ACC112 (cell line): ENCODE results near the gene DAZL.

Source experiments
- H2AFZ ChIP-seq: fragments of 200-600 bp; sonication (generic); one replicate; pipeline ENCODE4 v1.6.0; 2017; ENCODE audit warnings: antibody characterized with exemption, low read length; ENCODE audit not compliant: unreplicated experiment
- H3K27ac ChIP-seq: fragments of 200-600 bp; sonication (generic); 2 replicates; pipeline ENCODE4 v1.5.1; 2014; ENCODE audit warnings: low read depth, mild to moderate bottlenecking, antibody characterized with exemption, low read length, moderate library complexity
- H3K27me3 ChIP-seq: fragments of 200-600 bp; sonication (generic); 2 replicates; pipeline ENCODE4 v1.6.1; 2014; ENCODE audit warnings: mild to moderate bottlenecking, antibody characterized with exemption, low read length, moderate library complexity, mixed read lengths; ENCODE audit not compliant: insufficient read depth
- H3K36me3 ChIP-seq: fragments of 200-600 bp; sonication (generic); 2 replicates; pipeline ENCODE4 v1.6.1; 2016; ENCODE audit warnings: mild to moderate bottlenecking, antibody characterized with exemption, low read length, moderate library complexity, mixed read lengths; ENCODE audit not compliant: insufficient read depth
- H3K4me1 ChIP-seq: fragments of 200-600 bp; sonication (generic); one replicate; pipeline ENCODE4 v1.6.1; 2016; ENCODE audit warnings: low read length, mixed read lengths; ENCODE audit not compliant: insufficient read depth, unreplicated experiment, control insufficient read depth
- H3K4me3 ChIP-seq: fragments of 200-600 bp; sonication (generic); 2 replicates; pipeline ENCODE4 v1.5.1; 2014; ENCODE audit warnings: mild to moderate bottlenecking, low read depth, low read length
- H3K79me2 ChIP-seq: fragments of 200-600 bp; sonication (generic); one replicate; pipeline ENCODE4 v1.6.0; 2016; ENCODE audit warnings: low read length; ENCODE audit not compliant: control insufficient read depth, unreplicated experiment, insufficient read depth

Gene DAZL

GRCh38 chr3:16568115-16568514 is 37.1 kb downstream of the DAZL start:
- Histone ChIP-seq H3K27me3 (no peaks in the 10 kb centered on the region), H3K4me3 (no peak overlapping the region), H3K79me2 (no peaks in the 10 kb centered on the region), H3K27ac (no peak overlapping the region), H3K36me3 (no peaks in the 10 kb centered on the region), H2AFZ (no peak overlapping the region), H3K4me1 (no peaks in the 10 kb centered on the region)

- Histone ChIP-seq H3K4me3 (no peak overlapping the region), H3K27ac (no peak overlapping the region), H3K27me3 (no peaks in the 10 kb centered on the region), H3K79me2 (no peaks in the 10 kb centered on the region), H2AFZ (no peak overlapping the region), H3K4me1 (no peaks in the 10 kb centered on the region), H3K36me3 (no peaks in the 10 kb centered on the region)
These were observed 45.4 kb downstream of the DAZL start for GRCh38 chr3:16559653-16560365.

DNA sequence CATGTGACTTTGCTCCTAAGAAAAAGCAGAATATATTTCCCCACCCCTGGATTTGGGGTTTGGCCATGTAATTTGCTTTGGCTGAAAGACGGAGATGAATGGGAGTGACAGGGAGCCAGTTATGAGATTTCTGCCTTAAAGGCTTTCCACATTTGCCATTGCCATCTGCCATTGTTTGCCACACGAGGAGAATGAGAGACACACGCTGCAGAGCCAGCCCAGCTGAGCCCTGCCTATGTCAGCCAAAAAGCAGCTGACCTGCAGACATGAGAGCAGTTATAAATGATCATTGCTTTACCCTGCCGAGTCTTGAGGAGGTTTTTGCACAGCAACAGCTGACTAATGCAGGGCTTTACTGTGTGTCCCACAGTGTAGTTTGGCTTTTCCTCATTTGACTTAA is 51.1 kb downstream of the DAZL start:
- Histone ChIP-seq H3K4me1 (no peaks in the 10 kb centered on the region), H3K27ac (no peak overlapping the region), H2AFZ (no peak overlapping the region), H3K4me3 (no peak overlapping the region), H3K79me2 (no peaks in the 10 kb centered on the region), H3K27me3 (no peaks in the 10 kb centered on the region), H3K36me3 (no peaks in the 10 kb centered on the region)

DNA sequence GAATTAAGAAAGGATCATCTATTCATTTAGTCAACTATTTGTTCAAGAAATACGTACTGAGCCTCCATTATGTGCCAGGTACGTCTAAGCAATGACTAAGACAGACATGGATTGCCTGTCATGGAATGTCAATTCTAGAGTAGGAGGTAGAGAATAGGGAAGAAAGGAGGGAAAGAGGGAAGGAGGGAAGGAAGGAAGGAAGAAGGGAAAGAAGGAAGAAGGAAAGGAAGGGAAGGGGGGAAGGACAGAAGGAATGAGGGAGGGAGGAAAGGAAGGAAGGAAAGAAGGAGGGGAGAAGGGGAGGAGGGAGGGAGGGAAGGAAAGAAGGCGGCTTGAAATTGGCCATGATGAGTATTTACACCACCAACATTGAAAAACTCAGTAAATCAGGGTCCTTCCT is 52.5 kb downstream of the DAZL start:
- no peak overlapping the region for H2AFZ ChIP-seq
- no peaks in the 10 kb centered on the region for H3K4me1 ChIP-seq
- H3K36me3 ChIP-seq, result no peaks in the 10 kb centered on the region
- no peaks in the 10 kb centered on the region for H3K27me3 ChIP-seq
- no peak overlapping the region for H3K27ac ChIP-seq
- H3K79me2 ChIP-seq, result no peaks in the 10 kb centered on the region
- no peak overlapping the region for H3K4me3 ChIP-seq

DNA sequence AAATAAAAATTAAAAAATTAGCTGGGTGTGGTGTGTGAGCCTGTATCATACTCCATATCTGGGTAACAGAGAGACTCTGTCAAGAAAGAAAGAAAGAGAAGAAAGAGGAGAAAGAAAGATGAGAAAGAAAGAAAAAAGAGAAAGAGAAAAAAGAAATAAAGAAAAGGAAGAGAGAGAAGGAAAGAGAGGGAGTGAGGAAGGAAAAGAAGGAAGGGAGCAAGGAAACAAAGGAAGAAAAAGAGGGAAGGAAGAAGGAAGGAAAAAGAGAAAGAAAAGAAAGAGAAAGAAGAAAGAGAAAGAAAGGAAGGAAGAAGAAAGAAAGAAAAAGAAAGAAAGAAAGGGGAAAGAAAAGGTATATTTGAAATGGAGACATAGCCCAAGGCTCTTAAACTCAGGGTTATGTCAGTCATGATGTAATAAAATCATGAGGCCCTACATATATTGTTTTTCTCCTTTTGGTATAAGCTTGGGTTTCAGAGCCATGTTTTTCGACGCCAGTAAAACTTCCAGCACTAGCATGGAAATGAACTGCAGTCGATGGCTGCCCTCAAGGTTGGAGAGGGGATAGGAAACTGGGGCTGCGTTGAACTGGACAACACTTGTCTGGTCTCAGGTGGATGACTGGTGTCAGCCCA is 53.8 kb downstream of the DAZL start:
- Histone ChIP-seq H3K4me1 (no peaks in the 10 kb centered on the region), H2AFZ (no peak overlapping the region), H3K36me3 (no peaks in the 10 kb centered on the region), H3K27ac (no peak overlapping the region), H3K4me3 (no peak overlapping the region), H3K27me3 (no peaks in the 10 kb centered on the region), H3K79me2 (no peaks in the 10 kb centered on the region)

DNA sequence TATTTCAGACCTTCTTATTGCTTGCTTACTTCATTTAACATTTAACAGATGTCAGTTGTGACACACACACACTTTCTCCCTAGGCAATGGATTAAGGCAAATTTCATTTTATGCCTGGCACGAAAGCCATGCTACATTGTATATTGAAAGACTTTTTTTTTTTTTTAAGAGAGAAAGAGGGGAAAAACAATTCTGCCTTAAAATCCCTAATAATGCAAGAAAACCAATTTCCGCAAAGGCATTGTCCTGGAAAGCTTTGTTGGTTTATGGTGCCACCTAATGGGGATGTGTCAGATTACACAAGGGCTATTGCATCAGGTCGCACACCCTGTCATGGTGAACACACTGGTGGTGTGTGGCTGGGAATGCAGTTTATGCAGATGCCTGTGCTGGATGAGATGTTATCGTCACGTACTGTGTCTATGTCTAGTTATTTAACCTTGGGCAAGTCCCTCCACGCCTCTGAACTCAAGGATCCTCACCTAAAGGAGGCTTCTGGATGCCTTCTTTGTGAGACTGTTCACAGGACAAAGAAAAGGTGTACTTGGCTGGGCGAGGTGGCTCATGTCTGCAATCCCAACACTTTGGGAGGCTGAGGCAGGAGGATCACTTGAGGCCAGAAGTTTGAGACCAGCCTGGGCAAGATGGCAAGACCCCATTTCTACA is 54.4 kb downstream of the DAZL start:
- Histone ChIP-seq H3K4me1 (no peaks in the 10 kb centered on the region), H2AFZ (peak overlapping the region; percentile 19), H3K79me2 (no peaks in the 10 kb centered on the region), H3K27ac (no peak overlapping the region), H3K36me3 (no peaks in the 10 kb centered on the region), H3K27me3 (no peaks in the 10 kb centered on the region), H3K4me3 (0 out of 2 replicates have a peak overlapping the region, but pooled peaks have one; percentile 17)

DNA sequence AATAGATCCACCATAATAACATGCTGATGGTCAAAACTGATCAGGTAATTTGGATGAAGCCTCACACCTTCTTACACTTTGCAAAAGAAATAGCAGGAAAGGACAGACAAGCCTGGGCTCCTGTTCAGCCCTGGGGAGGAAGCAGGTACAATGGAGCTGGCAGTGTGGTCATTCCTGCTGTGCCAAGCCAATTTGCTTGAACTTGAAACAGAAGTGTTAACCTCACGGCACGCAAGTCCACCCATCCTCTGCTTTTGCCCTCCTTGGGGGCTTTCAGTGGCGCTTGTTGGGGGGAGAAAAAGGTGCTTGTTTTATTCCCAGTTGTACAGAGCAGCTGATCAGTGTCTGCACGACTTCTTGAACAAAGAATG is 54.9 kb downstream of the DAZL start:
- no peak overlapping the region for H3K27ac ChIP-seq

GRCh38 chr3:16548721-16549120 is 56.5 kb downstream of the DAZL start:
- Histone ChIP-seq H2AFZ (no peak overlapping the region), H3K27ac (no peak overlapping the region), H3K4me1 (no peaks in the 10 kb centered on the region), H3K36me3 (no peaks in the 10 kb centered on the region), H3K79me2 (no peaks in the 10 kb centered on the region), H3K4me3 (no peak overlapping the region), H3K27me3 (0 out of 2 replicates have a peak, but pooled peaks cover under 1% of the 10 kb centered on the region)

More for the DNA sequence above, 54.9 kb downstream of the DAZL start:
- no peaks in the 10 kb centered on the region for H3K27me3 ChIP-seq
- no peaks in the 10 kb centered on the region for H3K79me2 ChIP-seq
- H3K36me3 ChIP-seq, result no peaks in the 10 kb centered on the region
- H2AFZ ChIP-seq, result no peak overlapping the region
- 0 out of 2 replicates have a peak overlapping the region, but pooled peaks have one; percentile 17 for H3K4me3 ChIP-seq
- H3K4me1 ChIP-seq, result no peaks in the 10 kb centered on the region

GRCh38 chr3:16547561-16548357 is 57.5 kb downstream of the DAZL start:
- Histone ChIP-seq H3K27me3 (peaks cover 7% of the 10 kb centered on the region; the same call in 1 of the 2 replicates), H3K4me1 (no peaks in the 10 kb centered on the region), H3K4me3 (no peak overlapping the region), H2AFZ (no peak overlapping the region), H3K79me2 (no peaks in the 10 kb centered on the region), H3K36me3 (no peaks in the 10 kb centered on the region), H3K27ac (no peak overlapping the region)

DNA sequence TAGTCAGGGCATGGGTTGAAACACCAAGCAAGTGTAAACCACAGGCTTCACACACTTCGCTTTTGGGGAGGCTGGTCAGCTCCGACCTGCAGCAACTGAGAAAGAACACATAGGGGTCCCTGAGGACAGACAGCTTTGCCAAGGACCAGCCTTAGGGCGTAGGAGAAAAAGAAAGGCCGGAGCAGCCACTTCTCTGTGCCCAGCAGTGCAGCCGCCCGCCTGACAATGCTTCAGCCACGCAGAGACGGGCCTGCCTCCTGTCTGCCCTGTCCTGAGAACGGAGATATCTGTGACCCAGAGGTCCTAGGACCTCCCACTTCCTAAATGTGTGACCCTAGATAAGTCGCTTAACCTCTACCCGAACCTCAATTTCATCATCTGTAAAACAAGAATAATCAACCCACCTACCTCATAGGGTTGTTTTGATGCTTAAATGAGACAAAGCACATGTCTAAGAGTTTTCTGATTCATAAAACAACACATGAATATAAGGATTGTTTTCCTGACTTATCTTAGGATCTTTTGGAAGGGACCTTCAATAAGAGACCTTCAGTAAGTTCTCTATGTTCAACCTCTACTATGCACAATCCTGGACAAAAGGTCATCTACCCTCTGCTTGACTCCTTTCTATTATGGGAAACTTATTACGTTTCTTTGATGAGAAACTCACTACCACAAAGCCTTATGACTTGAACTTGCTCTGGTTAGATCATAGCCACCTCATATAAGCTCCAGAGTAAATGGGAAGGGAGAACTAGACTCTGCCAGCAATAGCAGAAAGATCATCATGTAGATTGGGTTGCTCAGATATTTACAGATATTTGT is 58.8 kb downstream of the DAZL start:
- Histone ChIP-seq H2AFZ (no peak overlapping the region), H3K36me3 (no peaks in the 10 kb centered on the region), H3K27ac (no peak overlapping the region), H3K4me3 (no peak overlapping the region), H3K4me1 (no peaks in the 10 kb centered on the region), H3K27me3 (peaks cover 16% of the 10 kb centered on the region; the same call in 1 of the 2 replicates), H3K79me2 (no peaks in the 10 kb centered on the region)
